ENCODE results near the gene ENGASE. TPM values are rescaled to one million over a fixed set of nuclear protein-coding genes. Genes with fewer than 3 reads are reported as not detected.
"Not testable (repeated sequence)": the region's sequence is repeated elsewhere in the genome, so short reads cannot be mapped to it uniquely, and the experiment has no call there.

The ENGASE gene
- polyA plus RNA-seq, 1 of the 3 experiments (the other 2 are of a cell fraction): 30.1 TPM

DNA sequence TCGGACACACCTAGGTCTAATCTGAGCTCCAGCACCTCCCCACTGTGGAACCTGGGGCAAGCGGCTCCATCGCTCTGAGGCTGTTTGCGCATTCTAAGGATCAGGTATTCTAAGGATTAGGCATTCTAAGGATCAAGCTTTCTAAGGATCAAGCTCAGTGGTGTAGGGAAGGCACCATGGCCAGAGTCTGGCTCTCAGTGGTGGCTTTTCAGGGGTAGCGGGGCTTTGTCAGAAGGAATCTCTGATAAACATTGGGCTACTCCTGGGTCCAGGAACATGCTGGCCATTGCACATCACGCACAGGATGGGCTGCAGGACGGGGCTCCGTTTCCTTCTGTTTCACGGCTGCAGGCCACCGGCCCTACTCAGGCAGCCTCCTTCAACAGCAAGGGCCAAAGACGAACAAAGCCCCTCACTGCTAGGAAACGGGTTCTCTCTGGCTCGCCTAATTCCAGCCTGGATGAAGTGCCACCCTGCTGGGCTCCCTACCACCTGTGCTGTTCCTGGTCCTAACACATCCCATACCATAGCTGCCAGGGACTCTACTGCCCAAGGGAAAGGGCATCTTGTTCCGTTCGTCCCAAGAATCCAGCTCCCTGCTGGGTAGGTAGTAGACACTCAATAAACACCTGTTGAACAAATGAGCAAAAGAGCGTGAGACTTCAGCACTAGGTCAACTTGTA is 45.2 kb upstream of the ENGASE start:
- no peaks in the 10 kb centered on the region for H3K79me2 ChIP-seq (ENCODE audit: insufficient read depth)
- H3K36me3 ChIP-seq (replicated peaks in 1 of 2; ENCODE audit: control insufficient read depth in 1 of 2, insufficient read depth in 2 of 2, low read length in 1 of 2): no peaks in the 10 kb centered on the region
- ChIA-PET POLR2A (no interaction called here), CTCF (interaction anchor here (0.9 to 22.0 kb wide), 8 partner anchors 9 to 58 kb away, joined by 3 to 405 read pairs (median 30); no protein-coding TSS in a partner anchor)
- no peak overlapping the region for H3K27ac ChIP-seq (ENCODE audit: low read depth in 2 of 2, low read length in 1 of 2)
- no peaks in the 10 kb centered on the region for H3F3A ChIP-seq (replicated peaks; ENCODE audit: insufficient read depth)
- H3K9me2 ChIP-seq: no peaks in the 10 kb centered on the region
- no peak for TF ChIP-seq POLR2AphosphoS5 (IDR thresholded peaks at IDR 0.05; ENCODE audit: low read depth, low read length)
- TF ChIP-seq, protein P1, sequence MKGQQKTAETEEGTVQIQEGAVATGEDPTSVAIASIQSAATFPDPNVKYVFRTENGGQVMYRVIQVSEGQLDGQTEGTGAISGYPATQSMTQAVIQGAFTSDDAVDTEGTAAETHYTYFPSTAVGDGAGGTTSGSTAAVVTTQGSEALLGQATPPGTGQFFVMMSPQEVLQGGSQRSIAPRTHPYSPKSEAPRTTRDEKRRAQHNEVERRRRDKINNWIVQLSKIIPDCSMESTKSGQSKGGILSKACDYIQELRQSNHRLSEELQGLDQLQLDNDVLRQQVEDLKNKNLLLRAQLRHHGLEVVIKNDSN (IDR thresholded peaks at IDR 0.05; ENCODE audit: borderline replicate concordance, low read depth): no peak
- no peak for TF ChIP-seq SIN3A (IDR thresholded peaks at IDR 0.05; ENCODE audit: borderline replicate concordance, low read depth, low read length)
- TF ChIP-seq EZH2phosphoT487 (IDR thresholded peaks at IDR 0.05; ENCODE audit: borderline replicate concordance, low read depth): no peak
- TF ChIP-seq GATA2 (CRISPR knock-in tag; IDR thresholded peaks at IDR 0.05): no peak
- no peak for TF ChIP-seq FOSL2 (IDR thresholded peaks at IDR 0.05; ENCODE audit: borderline replicate concordance, low read depth)
- TF ChIP-seq, protein P2, sequence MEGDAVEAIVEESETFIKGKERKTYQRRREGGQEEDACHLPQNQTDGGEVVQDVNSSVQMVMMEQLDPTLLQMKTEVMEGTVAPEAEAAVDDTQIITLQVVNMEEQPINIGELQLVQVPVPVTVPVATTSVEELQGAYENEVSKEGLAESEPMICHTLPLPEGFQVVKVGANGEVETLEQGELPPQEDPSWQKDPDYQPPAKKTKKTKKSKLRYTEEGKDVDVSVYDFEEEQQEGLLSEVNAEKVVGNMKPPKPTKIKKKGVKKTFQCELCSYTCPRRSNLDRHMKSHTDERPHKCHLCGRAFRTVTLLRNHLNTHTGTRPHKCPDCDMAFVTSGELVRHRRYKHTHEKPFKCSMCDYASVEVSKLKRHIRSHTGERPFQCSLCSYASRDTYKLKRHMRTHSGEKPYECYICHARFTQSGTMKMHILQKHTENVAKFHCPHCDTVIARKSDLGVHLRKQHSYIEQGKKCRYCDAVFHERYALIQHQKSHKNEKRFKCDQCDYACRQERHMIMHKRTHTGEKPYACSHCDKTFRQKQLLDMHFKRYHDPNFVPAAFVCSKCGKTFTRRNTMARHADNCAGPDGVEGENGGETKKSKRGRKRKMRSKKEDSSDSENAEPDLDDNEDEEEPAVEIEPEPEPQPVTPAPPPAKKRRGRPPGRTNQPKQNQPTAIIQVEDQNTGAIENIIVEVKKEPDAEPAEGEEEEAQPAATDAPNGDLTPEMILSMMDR (IDR thresholded peaks at IDR 0.05): no peak
- TF ChIP-seq FOXM1 (IDR thresholded peaks at IDR 0.05; ENCODE audit: low read depth): no peak
- no peak for TF ChIP-seq RAD21 (IDR thresholded peaks at IDR 0.05; ENCODE audit: low read length)
- no peak for TF ChIP-seq TCF12 (IDR thresholded peaks at IDR 0.05)
- no peak for TF ChIP-seq FOXJ3 (CRISPR knock-in tag; IDR thresholded peaks at IDR 0.05)
- no peak for TF ChIP-seq MXI1 (IDR thresholded peaks at IDR 0.05; ENCODE audit: low read depth, low read length)
- TF ChIP-seq, protein P3, sequence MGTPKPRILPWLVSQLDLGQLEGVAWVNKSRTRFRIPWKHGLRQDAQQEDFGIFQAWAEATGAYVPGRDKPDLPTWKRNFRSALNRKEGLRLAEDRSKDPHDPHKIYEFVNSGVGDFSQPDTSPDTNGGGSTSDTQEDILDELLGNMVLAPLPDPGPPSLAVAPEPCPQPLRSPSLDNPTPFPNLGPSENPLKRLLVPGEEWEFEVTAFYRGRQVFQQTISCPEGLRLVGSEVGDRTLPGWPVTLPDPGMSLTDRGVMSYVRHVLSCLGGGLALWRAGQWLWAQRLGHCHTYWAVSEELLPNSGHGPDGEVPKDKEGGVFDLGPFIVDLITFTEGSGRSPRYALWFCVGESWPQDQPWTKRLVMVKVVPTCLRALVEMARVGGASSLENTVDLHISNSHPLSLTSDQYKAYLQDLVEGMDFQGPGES (IDR thresholded peaks at IDR 0.05; ENCODE audit: low read depth, low read length): no peak
- TF ChIP-seq YY1 (IDR thresholded peaks at IDR 0.05; ENCODE audit: low read depth): no peak
- TF ChIP-seq, protein P4, sequence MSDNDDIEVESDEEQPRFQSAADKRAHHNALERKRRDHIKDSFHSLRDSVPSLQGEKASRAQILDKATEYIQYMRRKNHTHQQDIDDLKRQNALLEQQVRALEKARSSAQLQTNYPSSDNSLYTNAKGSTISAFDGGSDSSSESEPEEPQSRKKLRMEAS (IDR thresholded peaks at IDR 0.05; ENCODE audit: low read depth): no peak
- TF ChIP-seq NRF1 (IDR thresholded peaks at IDR 0.05; ENCODE audit: low read depth, low read length): no peak
- H3K9ac ChIP-seq: no peak overlapping the region
- H3K4me3 ChIP-seq (ENCODE audit: low read depth in 2 of 2, low read length in 1 of 2): no peak overlapping the region
- no peak overlapping the region for H2AFZ ChIP-seq (ENCODE audit: low read depth)
- no peak for DNase-seq
- no peak overlapping the region for H3K4me2 ChIP-seq
- 89% methylated on average over 14 of the region's 16 CpGs for WGBS (ENCODE audit: low lambda C conversion rate)
- no peaks in the 10 kb centered on the region for H4K20me1 ChIP-seq (ENCODE audit: insufficient read depth)
- H3K9me3 ChIP-seq: no peaks in the 10 kb centered on the region
- H3K4me1 ChIP-seq (ENCODE audit: control insufficient read depth in 1 of 2, insufficient read depth in 2 of 2, low read depth in 1 of 2, low read length in 1 of 2): peaks cover 33 to 65% of the 10 kb centered on the region in 2 experiments
- no peaks in the 10 kb centered on the region for H3K27me3 ChIP-seq (ENCODE audit: insufficient read depth)

DNA sequence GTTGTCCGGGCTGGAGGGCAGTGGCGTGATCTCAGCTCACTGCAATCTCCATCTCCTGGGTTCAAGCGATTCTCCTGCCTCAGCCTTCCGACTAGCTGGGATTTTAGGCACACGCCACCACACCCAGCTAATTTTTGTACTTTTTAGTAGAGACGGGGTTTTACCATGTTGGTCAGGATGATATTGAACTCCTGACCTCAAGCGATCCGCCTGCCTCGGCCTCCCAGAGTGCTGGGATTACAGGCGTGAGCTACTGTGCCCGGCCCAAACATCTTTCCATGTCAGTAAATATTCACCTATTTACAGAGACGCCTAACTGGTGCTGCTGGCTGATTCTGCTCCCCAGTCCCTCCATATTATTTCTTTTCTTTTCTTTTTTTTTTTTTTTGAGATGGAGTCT is 44.0 kb upstream of the ENGASE start:
- not testable (repeated sequence) for DNase-seq; H3K9ac ChIP-seq; H2AFZ ChIP-seq (ENCODE audit: low read depth); H3K27ac ChIP-seq (ENCODE audit: low read depth in 2 of 2, low read length in 1 of 2); H3K4me3 ChIP-seq (ENCODE audit: low read depth in 2 of 2, low read length in 1 of 2); H3K79me2 ChIP-seq (ENCODE audit: insufficient read depth); H3K4me2 ChIP-seq; H3K9me2 ChIP-seq; H3F3A ChIP-seq (replicated peaks; ENCODE audit: insufficient read depth); H3K27me3 ChIP-seq (ENCODE audit: insufficient read depth); H3K9me3 ChIP-seq; H4K20me1 ChIP-seq (ENCODE audit: insufficient read depth); H3K36me3 ChIP-seq (replicated peaks in 1 of 2; ENCODE audit: control insufficient read depth in 1 of 2, insufficient read depth in 2 of 2, low read length in 1 of 2)
- ChIA-PET POLR2A (interaction anchor here (0.9 kb wide), 1 partner anchor 15 kb away, joined by 4 read pairs; no protein-coding TSS in a partner anchor), CTCF (interaction anchor here (0.9 to 22.0 kb wide), 6 partner anchors 8 to 358 kb away, joined by 3 to 405 read pairs (median 42); no protein-coding TSS in a partner anchor)
- WGBS (ENCODE audit: low lambda C conversion rate): 95% methylated on average over 12 of the region's 12 CpGs
- peaks cover 24 to 53% of the 10 kb centered on the region in 2 experiments for H3K4me1 ChIP-seq (ENCODE audit: control insufficient read depth in 1 of 2, insufficient read depth in 2 of 2, low read depth in 1 of 2, low read length in 1 of 2)
